NCI-H146 (cell line): ENCODE data around the gene RAPGEF2.
"Not testable (repeated sequence)": the region's sequence is repeated elsewhere in the genome, so short reads cannot be mapped to it uniquely, and the experiment has no call there.

Source experiments
- DNase-seq: peaks from one replicate; lab custom pipeline; 2025; lab: John Stamatoyannopoulos, UW

RAPGEF2 gene

GRCh38 chr4:159097785-159098184, 5.1 kb upstream of the RAPGEF2 start:
- peak; percentile 12 for DNase-seq

DNA sequence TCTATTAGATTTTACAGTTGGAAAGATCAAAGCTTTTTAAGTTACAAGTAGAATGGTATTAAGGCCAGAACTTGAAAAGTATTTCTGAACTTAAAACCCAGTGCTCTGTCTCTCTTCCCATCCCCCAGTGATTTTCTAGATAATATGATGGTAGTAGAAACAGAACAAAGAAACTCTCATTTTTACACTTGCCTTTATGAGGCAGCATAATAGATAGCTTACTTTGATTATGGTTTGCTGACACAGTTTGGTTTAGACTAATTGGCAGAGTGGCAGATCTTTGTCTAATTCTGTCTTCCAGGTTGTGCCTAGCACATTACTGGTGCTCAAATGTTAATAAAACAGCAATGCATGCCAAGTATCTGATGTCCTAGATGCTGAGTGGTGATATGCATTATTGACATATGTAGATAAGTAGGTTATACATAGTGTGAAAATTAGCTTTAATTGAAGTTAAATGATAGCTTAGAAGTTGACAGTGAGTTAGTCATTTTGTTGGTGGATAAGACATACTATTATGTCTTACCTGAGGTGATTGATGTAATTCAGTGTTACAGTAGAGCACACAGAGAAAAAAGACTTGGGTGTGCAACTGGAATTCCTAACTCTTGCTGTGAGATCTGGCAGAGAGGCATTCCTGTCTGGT, 4.3 kb upstream of the RAPGEF2 start:
- DNase-seq = peak; percentile 54

GRCh38 chr4:159101988-159102621, 774 bp upstream of the RAPGEF2 start:
- DNase-seq = no peak

DNA sequence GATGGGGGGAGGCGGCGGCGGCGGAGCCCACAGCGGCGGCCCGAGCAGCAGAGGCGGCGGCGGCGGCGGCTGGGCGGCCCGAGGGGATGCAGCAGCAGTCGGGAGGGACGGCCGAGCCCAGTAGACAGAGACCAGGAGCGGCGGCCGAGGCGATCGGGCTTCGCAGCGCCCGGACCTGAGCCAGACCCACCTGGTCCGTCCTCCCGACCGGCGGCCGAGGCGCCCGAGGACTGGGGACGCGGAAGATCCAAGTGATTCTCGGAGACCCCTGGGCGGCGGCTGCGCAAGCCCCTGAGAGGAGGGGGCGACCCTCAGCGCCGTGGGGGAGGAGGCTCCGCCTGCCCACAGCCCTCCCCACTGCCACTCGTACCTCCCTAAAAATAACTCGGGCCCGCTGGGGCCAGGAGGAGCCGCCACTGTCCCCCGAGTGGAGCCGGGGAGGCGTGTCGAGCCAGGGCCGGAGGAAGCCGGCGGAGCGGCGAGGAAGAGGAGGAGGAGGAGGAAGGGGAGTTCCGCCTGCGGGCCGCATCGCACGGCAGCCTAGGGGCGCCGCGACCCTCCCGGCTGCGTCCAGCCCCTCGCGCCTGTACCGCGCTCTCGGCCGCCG, 608 bp downstream of the RAPGEF2 start:
- peak; percentile 67 for DNase-seq

- DNase-seq = peak; percentile 29
These were observed 2.0 kb downstream of the RAPGEF2 start for GRCh38 chr4:159104694-159105414.

- DNase-seq = no peak
These were observed 2.9 kb downstream of the RAPGEF2 start for GRCh38 chr4:159105761-159106243.

- DNase-seq = no peak
These were observed 3.8 kb downstream of the RAPGEF2 start for GRCh38 chr4:159106636-159107035.

- no peak for DNase-seq
These were observed 4.5 kb downstream of the RAPGEF2 start for GRCh38 chr4:159107203-159107925.

GRCh38 chr4:159108124-159108523, 5.2 kb downstream of the RAPGEF2 start:
- DNase-seq = no peak

GRCh38 chr4:159110961-159111360, 8.1 kb downstream of the RAPGEF2 start:
- no peak for DNase-seq

DNA sequence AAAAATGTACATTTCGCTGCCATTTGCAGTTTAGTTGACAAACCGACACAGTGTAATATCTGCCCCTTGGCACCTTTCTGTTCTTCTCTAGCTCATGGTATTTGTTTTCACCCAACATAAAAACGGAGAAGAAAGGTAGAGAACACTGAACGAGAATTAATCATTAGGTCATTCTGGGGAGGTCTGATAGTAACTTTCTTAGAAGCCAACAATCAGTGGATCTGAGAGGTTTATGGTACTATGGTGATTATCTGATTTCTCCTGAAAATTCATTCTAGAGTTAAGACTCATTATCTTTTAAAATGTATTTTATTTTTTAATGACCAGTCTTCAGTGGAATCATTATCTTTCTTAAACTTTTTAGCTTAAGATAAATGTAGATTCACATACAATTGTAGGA, 8.5 kb downstream of the RAPGEF2 start:
- DNase-seq = no peak

GRCh38 chr4:159113366-159113765, 10.5 kb downstream of the RAPGEF2 start:
- not testable (repeated sequence) for DNase-seq

DNA sequence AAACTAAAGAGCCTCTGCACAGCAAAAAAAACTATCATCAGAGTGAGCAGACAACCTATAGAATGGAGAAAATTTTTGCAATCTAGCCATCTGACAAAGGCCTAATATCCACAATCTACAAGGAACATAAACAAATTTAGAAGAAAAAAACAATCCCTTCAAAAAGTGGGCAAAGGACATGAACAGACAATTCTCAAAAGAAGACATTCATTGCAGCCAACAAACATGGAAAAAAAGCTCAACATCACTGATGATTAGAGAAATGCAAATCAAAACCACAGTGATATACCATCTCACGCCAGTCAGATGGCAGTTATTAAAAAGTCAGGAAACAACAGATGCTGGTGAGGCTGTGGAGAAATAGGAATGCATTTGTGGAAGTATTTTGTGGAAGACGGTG, 13.2 kb downstream of the RAPGEF2 start:
- not testable (repeated sequence) for DNase-seq

- DNase-seq = peak; percentile 61
These were observed 13.8 kb downstream of the RAPGEF2 start for GRCh38 chr4:159116693-159117092.

GRCh38 chr4:159117564-159117963, 14.7 kb downstream of the RAPGEF2 start:
- no peak for DNase-seq

DNA sequence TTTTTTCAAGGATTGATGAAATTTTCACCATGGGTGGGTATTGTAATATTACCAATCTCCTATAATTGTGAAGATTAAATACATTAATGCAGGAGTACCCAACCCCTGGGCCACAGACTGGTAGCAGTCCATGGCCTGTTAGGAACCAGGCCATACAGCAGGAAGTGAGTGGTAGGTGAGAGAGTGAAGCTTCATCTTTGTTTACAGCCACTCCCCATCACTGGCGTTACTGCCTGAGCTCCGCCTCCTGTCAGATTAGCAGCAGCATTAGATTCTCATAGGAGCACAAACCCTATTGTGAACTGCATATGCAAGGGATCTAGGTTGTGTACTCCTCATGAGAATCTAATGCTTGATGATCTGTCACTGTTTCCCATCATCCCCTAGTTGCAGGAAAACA, 15.1 kb downstream of the RAPGEF2 start:
- DNase-seq = no peak

DNA sequence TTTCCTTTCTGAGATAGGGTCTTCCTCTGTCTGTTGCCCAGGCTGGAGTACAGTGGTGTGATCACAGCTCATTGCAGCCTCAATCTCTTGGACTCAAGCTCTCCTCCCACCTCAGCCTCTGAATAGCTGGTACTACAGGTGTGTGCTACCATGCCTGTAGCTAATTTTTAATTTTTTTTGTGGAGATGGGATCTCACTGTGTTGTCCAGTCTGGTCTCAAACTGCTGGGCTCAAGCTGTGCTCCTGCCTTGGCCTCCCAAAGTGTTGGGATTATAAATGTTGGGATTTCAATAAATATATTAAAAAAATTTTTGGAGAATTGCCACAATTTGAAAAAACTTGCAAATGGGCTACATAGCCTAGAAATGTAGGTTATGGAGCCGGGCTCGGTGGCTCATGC, 18.5 kb downstream of the RAPGEF2 start:
- no peak for DNase-seq

GRCh38 chr4:159126716-159127115, 23.8 kb downstream of the RAPGEF2 start:
- no peak for DNase-seq

DNA sequence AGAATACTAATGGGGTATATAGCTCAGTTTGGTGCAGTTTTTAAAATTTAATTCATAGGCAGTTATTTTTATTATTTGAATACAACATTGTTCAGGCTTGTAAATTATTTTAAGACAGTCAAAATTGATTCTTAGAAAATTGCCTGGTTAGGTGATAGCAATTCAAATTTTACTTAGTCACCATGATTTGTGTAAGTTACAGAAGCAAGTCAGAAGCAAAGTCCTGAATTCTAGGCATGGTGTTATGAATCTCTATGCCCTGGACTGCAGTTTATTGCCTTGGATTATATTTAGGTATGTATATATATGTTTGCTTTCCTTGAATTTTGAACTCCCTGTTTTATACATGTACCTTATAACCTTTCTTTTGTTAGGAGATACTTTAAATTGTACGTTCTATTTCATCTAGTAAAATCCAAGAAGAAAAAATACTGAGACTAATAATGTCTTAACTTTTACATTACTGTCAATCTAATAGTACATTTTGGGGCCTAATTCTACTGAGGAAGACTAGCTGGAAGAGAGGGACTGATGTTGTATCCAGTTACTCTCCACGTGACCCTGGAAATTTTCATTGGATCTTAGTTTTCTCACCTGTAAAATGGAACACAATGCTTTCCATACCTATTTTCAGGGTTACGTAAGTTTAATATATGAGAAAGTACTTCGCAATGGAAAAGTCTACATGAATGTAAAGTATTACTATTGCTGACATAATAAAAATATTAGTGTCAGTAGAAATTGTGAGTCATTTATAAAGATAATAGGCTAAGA, 25.1 kb downstream of the RAPGEF2 start:
- DNase-seq = no peak

GRCh38 chr4:159129814-159130550, 27.1 kb downstream of the RAPGEF2 start:
- DNase-seq = no peak
